HG03060 (cell line): ENCODE measurements around the gene RYR3.

Experiments used
- ATAC-seq: cut with Tn5 transposase; IDR thresholded peaks from one replicate; pipeline ENCODE4 v1.9.1; 2021; ENCODE audit warnings: low read depth, moderate number of reproducible peaks; ENCODE audit not compliant: unreplicated experiment

Gene RYR3

DNA sequence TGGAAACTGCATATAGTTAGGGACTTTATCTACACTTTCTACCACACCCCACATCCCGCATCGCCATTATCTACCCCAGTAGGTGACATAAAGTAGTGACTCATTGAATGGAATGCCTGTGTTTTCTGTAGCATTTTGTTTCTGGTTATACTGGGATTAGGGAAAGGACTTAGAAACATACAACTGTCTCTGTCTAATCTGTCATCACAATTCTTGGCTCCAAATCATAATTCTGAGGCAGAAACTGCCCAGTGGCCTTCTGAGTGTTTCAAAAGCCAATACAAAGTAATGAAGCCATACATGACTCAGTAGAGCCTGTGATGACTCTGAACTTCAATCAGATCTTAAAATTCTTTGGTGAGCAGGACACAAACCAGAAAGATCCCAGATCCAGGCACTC, 541.8 kb downstream of the RYR3 start:
- no peak for ATAC-seq

DNA sequence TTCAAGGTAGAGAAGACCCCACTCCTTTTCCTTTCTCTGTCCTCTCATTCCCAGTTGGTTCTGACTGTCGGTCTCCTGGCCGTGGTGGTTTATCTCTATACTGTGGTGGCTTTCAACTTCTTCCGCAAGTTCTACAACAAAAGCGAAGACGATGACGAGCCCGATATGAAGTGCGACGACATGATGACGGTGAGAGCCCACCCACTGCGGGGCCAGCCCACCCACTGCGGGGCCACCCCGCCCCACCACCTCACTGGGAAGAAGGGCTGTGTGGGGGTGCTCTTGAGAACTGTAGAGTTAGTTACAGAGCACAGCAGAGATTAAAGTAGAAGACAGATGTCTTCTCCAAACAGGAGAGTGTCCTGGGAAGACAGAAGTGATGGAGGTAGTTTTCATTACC, 547.0 kb downstream of the RYR3 start:
- ATAC-seq, result no peak

DNA sequence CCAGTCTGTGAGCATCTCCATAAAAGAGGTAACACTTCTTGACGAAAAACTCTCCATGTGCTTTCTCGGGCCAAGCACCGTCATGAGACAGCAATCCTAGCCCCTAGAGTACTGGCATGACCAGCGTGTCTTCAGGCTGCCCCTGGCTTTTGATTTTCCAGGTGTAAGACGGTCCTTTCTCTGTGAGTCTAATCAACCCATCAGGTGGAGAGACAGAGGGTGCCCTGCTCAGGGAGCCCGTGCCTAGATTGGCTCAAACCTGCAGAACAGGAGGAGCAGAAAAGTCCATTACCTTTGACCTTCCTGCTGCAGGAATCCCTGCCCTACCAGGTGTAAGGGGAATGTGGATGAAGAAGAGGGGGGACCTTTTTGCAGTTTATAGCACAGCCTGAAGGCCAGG, 548.1 kb downstream of the RYR3 start:
- ATAC-seq, result no peak

DNA sequence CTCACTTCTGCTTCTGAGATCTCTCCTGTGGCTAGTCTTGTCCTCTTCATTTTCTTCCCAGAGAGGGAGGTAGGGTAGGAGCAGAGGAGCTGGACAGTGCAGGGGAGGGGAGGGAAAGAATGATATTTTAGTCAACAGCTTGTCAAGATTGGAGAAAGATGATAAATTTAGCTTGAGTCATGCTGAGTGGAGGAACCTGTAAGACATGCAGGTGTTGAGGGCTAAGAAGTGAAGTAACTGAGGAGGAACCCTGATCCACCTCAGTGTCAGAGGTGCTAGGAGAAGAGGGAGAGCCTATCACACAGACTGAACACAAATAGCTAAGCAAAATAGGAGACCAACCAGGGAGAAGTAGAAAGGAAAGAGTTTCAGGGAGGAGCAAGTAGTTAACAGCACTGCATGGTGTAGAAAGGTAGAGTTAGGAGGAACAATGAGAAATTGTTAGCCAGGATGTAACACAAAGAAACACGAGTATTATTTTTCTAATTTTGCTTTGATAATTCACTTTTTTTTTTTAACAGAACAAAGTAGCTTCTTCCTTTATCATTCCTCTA, 549.3 kb downstream of the RYR3 start:
- no peak for ATAC-seq

DNA sequence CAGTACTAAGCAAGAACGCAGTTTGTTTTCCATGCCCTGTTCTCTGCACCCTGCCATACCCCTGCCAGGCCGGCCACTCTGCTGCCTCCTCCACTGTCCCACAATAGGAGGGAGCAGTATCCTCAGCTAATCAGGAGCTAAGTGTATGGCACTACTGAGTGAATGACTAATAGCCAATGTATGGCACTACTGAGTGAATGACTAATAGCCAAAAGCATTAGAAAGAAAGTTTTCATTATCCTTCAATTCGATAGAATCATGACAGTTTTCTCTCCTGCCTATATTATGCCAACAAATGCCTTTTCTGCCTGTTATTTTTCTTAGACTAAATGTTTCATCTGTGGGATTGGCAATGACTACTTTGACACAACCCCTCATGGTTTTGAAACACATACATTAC, 550.0 kb downstream of the RYR3 start:
- ATAC-seq, result no peak

DNA sequence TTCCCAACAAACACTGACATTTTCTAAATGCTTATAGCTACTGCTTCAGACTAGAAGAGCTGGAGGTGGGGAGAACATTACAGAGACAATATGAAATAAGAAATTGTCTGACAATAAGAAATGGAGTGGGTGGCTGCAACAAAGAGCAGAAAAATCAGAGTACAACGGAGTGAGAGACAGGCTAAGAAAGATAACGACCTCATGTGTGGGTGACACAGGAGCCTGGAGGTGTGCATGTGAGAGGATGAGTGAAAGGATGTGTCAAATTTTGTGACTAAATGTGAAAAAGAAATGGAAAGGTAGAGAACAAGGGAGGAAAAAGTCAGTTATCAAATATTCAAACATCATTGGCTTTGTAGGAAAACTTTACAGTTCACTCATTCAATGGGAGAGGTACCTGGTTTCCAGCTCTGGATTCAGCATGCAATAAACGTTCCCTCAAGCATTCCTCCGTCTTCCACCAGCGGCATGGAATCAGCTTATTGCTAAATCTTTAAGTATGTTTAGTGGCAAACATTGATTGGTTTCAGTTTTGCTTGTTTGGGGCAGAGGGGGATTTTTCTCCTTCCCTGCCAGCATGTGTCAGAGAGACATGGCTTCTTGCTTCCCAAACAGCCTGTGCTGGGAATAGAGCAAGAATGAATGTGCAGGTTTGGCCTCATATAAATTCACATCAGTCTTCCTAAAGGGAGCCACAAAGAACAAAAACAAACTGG, 553.8 kb downstream of the RYR3 start:
- ATAC-seq, result no peak

DNA sequence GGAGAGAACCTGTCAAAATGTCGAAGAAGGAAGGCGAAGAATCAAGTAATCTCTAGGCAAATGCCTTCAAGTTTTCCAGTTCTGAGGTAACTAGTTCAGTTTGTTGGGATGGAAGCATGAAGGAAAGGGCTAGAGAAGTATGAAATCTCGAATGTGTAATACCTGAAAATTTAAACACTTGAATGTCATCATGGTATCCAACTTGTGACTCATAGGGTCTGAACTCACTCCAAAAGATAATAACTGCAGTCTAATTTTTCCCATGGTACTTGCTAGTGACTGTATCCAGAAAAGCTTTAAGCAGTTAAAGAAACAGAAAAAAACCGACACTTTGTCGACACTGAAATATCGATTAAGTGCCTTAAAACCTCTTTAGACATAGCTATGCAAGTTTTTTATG, 554.6 kb downstream of the RYR3 start:
- ATAC-seq, result no peak

DNA sequence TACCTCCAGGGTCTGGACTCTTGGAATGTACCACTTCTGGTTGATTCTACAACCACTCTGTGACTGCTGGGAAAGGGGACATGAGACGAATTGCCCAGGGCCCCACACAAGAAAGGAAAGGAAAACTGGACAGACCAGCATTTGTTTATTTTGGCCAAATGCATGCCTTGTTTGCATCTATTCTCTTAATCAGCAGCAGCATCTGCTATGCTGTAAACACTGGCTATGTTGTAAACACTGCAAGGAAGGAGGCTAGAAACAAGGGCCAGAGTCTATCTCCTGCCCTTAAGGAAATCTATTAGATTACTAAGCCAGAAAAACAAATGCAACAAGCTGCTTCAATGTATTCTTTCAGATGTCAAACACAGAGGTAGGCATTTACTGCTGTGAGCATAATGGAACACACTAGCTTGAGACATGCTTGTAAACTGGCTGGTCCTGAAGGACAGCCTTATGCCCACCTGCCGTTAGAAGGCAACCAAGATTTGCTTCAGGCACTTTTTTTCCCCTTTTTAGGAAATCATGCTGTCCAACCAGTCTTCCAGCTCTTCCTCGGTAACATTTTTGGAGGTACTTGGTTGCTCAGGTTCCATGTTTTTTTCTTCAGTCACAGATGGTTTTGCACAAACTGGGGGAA, 555.5 kb downstream of the RYR3 start:
- no peak for ATAC-seq

DNA sequence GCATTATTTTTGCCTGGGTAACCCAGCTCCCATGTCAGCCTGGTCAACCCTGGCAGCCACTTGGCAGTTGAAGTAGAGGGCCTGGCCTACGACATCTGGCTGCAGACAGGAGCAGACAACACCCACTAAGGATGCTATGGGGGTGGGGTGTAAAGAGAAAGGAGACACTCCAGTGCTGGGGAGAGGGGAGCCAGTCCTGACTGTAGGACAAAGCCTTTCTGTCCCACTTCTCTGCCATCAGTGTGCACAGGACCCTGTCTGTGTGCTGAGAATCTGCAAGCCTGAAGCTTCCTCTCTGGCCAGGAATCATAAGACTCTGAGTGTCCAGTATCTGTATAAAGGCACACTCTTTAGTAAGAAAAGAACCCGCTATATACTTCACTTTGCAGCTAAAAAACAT, 561.2 kb downstream of the RYR3 start:
- ATAC-seq, result no peak

DNA sequence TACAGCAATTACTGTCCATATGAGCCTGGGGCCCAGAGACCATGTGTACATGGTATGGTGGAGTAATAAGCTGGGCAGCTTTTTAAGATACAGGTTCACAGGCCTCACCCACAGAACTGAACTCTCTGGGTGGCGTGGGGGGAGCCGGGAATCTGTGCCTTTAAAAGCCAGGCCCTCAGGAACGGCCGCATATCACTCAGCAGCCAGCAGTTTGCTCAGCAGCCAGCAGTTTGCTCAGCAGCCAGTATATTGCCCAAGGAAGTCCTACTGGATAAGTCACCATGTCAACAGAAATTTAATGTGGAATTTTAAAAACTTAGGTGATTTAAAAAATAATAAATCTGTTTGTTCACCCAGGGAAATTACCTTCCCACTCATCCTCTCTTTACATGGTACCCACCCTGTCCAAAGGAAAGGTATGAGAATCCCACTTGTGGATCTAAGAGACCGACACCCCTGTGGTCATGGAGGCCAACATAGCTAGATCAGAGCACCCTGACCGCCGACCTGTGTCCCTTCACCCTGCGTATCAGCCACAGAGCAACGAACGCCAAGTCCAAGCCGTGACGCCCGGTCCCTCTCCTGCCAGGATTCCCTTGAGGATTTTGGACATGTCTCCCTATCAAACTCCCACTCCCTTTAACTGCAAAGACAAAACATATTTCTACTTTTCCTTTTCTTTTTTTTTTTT, 561.8 kb downstream of the RYR3 start:
- ATAC-seq, result no peak

DNA sequence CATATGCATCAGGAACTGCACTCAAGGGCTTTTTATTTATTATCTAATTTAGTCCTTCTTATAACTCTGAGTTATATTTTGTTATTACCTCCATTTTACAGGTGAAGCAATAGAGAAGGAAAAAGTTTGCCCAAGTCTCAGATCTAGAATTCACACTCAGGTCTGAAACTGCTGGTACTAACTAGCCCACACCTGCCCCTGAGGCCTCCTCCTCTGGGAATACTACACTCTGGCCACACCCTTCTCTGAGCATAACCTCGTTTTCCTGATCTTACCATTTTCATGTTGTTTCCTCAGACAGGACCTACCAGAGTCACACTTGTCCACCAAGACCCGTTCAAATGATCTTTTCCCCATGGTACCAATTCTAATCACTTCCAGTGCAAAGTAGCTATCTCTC, 563.4 kb downstream of the RYR3 start:
- ATAC-seq, result no peak

DNA sequence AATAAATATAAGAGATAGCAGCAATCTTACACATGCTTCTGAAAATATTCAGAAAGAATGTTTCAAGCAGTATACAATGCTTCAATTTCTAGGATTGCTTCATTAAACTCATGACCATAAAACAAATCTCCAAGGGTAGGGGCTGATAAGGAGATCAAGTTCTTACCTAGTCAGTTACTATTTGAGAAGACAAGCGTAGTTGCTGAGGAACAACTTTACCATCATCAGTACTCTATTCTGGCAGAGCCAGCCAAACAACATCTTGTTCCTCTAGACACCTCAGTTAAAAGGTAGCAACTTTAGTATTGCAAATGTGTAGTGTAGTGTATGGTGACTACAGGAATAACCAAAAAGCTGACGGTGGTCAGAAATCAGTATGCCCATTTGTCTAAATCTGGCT, 572.2 kb downstream of the RYR3 start:
- no peak for ATAC-seq

DNA sequence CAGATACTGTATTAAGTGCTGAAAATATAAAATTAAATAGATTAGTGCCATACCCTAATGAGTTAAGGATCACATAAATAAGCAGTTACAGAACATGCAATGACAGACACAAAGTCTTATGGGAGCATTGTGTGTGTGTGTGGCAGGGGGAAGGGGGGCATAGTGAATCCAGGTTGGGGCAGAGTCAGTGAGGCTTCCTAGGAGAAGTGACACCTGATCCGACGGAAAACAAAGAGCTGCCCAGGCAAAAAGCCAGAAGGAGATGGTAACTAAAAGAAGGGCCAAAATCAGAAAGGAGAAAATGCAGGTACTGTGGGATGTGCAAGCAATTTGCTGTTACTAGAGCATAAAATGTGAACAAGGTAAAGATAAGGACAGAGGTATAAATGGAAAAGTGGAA, 577.4 kb downstream of the RYR3 start:
- ATAC-seq, result no peak

DNA sequence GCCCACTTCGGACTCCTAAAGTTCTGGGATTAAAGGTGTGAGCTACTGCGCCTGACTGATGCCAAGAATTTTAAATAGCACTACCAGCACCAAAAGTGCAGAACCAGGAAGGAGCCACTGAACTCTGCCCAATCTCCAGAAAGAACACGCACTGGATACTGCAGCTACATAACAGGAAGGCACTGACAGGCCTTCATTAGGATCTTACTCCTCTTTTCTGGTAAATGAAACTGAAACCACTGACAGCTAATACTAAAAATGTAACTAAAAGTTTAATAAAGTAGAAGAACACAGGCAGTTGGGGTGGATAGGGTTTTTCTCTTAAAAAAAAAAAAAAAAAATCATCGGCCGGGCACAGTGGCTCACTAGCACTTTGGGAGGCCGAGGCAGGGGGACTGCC, 583.4 kb downstream of the RYR3 start:
- ATAC-seq, result no peak

DNA sequence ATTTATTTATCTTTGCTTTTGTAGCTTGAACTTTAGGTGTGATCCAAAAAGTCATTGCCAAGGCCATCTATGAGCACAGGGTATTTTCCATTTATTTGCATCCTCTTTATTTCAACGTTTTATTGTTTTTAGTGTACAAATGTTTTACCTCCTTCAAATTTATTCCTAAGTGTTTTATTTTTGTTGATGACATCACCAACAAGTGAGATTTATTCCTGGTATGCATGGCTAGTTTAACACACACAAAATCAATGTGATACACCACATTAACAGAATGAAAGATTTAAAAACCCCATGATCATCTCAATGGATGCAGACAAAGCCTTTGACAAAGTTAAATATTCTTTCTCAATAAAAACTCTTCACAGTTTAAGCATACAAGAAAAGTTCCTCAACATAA, 591.3 kb downstream of the RYR3 start:
- no peak for ATAC-seq

DNA sequence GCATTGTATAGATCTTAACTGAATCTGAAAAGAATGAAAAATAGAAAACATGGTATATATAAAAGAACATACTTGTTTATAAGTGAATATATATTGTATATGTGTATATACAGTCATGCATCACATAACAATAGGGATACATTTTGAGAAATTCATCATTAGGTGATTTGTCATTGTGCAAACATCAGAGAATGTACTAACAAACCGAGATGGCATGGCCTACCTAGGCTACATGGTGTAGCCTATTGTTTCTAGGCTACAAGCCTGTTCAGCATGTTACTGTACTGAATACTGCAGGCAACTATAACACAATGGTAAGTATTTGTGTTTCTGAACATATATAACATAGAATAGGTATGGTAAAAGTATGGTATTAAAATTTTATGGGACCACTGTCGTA, 592.9 kb downstream of the RYR3 start:
- ATAC-seq, result no peak

DNA sequence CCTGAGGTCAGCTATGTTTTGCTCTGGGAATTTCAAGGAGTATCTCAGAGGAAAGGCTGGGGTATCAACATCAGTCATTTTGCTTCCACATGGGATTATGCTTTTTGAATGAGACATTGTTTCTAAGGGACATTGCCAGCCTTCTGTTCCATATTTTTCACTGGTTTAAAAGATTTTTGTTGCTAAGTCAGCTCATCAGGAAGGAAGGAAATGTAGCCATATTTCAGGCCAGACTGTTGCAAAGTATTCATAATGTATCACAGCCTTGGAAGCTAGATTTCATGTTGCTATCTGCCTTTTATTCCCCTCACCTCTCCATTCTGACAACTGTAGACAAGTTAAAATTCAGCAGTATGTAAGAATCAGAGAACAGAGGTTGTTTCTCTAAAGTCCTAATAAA, 596.6 kb downstream of the RYR3 start:
- ATAC-seq, result no peak

DNA sequence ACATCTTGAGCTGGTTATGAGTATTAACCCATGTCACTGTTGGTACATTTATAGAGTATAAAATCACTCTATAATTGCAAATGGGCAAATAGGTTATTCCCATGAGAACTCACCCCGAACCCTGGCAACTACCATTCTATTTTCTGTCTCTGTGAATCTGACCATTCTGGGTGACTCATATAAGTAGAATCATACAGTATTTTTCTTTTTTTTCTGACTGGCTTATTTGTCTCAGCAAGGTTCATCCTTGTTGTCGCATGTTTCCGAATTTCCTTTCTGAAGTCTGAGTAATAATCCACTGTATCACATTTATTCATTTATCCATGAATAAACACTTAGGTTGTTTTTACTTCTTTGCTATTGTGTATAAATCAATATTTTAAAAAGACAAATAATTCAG, 597.6 kb downstream of the RYR3 start:
- ATAC-seq, result no peak

DNA sequence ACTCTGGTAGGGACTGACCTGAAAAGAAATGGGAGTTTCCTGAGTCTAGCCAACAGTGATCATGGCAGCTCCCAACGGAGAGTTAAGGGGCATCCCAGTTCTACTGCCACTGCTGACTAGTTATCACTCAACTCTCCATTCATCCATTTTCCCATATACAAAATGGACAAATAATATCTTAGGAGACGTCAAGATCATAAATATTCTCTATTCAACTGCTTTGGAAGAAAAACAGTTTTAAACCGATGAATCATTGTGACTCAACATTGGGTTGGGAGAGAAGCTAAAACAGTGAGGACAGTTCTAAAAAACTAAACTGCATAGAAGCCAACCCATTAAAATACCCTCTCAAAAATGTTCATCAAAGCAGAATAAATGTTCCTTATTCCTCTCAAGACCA, 600.0 kb downstream of the RYR3 start:
- no peak for ATAC-seq

DNA sequence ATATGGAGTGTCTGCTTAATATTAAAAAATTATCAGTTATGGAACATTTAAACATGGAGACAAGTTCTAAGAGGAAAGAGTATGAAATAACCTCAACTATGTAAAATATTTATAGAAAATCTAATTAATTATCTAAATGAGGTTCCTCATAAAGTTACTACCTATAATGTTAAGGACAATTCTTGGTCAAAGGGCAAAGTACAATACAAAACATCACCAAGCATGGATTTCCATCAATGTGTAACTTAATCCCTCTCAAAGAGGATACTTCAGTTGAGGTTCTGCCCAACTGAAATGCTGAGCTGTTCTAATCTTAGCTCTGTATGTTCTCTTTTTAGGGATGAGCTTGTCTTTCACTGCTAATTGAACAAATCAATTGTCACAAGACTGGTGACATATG, 601.6 kb downstream of the RYR3 start:
- ATAC-seq, result no peak

DNA sequence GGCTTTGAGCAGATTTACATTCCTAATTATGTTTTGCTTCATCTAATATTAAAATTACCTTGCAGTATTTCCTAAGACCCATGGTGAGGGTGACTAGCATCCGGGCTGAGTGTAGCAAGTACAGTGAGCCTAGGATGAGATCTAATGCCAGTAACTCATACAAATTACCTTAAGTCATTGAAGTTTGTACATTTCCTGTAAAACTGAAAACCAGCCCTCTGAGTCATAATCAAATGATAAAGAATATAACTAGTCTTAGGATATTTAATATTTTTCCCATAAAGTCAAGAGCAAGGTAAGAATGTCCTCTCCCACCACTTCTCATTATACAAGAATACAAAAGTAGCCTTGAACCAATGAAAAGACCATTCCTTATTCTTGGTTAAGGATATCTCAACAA, 602.7 kb downstream of the RYR3 start:
- ATAC-seq, result no peak
